ENCODE results near the gene CD6.

DNA sequence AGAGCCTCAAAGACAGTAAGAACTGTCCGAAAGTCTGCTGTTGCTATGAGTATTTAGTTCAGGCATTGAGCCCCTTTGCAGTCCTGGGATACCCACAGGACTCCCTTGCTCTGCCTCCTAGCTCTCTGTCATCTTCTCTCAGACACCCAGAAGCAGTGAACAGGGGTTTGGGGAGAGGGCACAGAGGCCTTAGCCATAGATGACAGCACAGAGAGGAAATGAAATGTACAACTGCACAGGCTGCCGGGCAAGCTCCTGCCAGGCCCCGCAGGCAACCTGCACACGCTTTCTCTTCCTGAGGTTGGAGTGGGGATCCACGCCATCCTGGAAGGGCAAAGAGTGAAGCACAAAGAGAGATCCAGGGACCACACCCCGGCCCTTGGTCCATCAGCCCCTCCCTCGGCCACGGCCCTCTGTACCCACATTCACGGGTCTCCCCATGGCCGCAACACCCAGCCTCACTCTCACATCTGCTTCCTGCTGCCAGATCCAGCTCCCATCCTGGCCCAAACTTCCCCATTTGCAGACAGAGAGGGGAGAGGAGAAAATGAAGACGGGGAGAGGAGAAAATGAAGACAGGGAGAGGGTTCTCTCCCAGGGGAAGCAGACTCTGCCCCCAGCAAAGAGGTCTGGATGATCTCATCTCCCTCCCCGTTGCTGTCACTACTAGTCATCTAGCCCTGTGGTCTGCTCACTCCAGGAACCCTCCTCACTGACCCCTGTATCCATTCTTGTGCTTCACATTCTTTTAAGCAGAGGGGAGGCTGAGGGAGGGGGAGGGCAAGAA lies 40.7 kb downstream of the CD6 start:
- TF ChIP-seq, protein P1, sequence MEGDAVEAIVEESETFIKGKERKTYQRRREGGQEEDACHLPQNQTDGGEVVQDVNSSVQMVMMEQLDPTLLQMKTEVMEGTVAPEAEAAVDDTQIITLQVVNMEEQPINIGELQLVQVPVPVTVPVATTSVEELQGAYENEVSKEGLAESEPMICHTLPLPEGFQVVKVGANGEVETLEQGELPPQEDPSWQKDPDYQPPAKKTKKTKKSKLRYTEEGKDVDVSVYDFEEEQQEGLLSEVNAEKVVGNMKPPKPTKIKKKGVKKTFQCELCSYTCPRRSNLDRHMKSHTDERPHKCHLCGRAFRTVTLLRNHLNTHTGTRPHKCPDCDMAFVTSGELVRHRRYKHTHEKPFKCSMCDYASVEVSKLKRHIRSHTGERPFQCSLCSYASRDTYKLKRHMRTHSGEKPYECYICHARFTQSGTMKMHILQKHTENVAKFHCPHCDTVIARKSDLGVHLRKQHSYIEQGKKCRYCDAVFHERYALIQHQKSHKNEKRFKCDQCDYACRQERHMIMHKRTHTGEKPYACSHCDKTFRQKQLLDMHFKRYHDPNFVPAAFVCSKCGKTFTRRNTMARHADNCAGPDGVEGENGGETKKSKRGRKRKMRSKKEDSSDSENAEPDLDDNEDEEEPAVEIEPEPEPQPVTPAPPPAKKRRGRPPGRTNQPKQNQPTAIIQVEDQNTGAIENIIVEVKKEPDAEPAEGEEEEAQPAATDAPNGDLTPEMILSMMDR (IDR thresholded peaks at IDR 0.05) = no peak
- TF ChIP-seq POLR2A (IDR thresholded peaks at IDR 0.05) = no peak

Measured in ovary (tissue), 3 donors.